Measurements from ENCODE around the gene ZNF813.
A peak's percentile ranks its signal among the peaks of the same experiment; 100 is the strongest.
"Not testable (repeated sequence)": the region's sequence is repeated elsewhere in the genome, so short reads cannot be mapped to it uniquely, and the experiment has no call there.

Gene ZNF813

GRCh38 chr19:53467485-53468262 lies at the start of gene ZNF813:
Gene ZNF813, plus strand, starts transcription at chr19:53467733. Its CDS starts 16,090 bp downstream, at chr19:53483823.
- peak; percentile 4 to 91 (median 86) for DNase-seq

DNA sequence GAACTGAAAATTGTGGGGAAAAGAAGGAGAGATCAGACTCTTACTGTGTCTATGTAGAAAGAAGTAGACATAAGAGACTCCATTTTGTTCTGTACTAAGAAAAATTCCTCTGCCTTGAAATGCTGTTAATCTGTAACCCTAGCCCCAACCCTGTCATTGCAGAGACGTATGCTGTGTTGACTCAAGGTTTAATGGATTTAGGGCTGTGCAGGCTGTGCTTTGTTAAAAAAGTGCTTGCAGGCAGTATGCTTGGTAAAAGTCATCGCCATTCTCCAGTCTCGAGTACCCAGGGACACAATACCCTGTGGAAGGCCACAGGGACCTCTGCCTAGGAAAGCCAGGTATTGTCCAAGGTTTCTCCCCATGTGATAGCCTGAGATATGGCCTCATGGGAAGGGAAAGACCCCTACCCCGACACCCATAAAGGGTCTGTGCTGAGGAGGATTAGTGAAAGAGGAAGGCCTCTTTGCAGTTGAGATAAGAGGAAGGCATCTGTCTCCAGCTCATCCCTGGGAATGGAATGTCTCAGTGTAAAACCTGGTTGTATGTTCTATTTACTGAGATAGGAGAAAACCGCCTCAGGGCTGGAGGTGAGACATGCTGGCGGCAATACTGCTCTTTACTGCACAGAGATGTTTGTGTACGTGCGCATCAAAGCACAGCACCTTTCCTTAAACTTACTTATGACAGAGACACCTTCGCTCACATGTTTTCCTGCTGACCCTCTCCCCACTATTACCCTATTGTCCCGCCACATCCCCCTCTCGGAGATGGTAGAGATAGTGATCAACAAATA lies 46.8 kb upstream of the ZNF813 start:
- not testable (repeated sequence) for DNase-seq

DNA sequence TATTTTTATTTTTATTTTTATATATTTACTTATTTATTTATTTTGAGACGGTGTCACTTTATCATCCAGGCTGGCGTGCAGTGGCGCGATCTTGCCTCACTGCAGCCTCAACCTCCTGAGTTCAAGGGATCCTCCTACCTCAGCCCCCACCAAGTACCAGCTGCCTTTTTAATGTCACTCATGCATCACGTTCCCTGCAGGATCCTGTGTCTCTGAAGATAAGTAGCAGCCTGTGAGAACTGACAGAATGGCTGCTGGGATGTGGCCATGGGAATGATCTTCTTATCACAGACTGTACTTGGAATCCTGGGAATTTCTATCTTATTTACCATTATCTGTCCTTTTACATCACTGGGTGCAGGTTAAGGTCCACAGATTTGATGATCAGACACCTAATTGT lies 45.0 kb upstream of the ZNF813 start:
- DNase-seq: no peak

GRCh38 chr19:53423074-53423473 lies 44.5 kb upstream of the ZNF813 start:
- not testable (repeated sequence) for DNase-seq

GRCh38 chr19:53423680-53424079 lies 43.9 kb upstream of the ZNF813 start:
- peak in 2 of 14 donors; percentile 0 to 15 for DNase-seq

GRCh38 chr19:53424968-53425597 lies 42.5 kb upstream of the ZNF813 start:
- DNase-seq: peak in 13 of 14 donors; percentile 10 to 70 (median 31)

DNA sequence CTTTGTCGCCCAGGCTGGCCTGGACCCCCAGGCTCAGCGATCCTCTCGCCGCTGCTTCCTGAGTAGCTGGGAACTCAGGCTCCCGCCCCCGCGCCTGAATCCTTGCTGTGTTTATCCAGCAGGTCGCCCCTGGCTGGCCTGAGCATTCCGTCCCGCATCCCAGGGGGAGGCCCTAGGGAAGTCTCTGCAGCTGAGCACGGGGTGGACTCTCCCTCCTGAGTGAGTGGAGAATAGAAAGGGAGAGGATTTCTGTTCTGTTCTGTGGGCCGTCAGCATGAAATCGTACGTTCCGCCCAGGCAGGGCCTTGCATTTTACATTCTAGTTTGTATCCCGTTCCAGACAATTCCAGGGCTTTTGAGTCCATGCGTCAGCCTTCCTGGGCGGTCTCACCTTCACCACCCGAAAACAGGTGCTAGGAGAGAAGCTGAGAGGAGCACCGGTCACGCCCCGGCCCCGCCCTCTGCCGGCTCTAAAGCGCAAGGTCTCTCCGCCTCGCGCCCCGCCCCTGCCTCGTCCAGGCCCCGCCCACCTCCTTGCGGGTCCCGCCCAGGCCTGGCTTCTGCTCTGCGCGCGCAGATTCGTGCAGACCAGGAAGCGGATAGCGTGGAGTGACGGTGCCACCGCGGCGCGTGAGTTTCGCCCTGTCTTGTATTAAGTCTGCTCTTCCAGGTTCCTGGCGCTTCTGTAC lies 36.0 kb upstream of the ZNF813 start, which contains the start of gene ZNF761:
Gene ZNF761, plus strand, starts transcription at position 586 of the 689 bp plus-strand sequence. CDS start 15,285 bp downstream, outside the sequence.
- peak; percentile 42 to 92 (median 86) for DNase-seq

- peak in 5 of 14 donors; percentile 0 to 39 (median 4) for DNase-seq
Observed at GRCh38 chr19:53432088-53432661, 35.4 kb upstream of the ZNF813 start.

DNA sequence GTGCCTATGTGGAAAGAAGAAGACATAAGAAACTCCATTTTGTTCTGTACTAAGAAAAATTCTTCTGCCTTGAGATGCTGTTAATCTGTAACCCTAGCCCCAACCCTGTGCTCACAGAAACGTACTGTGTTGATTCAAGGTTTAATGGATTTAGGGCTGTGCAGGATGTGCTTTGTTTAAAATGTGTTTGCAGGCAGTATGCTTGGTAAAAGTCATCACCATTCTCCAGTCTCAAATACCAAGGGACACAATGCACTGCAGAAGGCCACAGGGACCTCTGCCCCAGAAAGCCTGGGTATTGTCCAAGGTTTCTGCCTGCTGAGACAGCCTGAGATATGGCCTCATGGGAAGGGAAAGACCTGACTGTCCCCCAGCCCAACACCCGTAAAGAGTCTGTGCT lies 23.7 kb upstream of the ZNF813 start:
- DNase-seq: not testable (repeated sequence)

GRCh38 chr19:53447196-53447595 lies 20.3 kb upstream of the ZNF813 start:
- DNase-seq: not testable (repeated sequence)

DNA sequence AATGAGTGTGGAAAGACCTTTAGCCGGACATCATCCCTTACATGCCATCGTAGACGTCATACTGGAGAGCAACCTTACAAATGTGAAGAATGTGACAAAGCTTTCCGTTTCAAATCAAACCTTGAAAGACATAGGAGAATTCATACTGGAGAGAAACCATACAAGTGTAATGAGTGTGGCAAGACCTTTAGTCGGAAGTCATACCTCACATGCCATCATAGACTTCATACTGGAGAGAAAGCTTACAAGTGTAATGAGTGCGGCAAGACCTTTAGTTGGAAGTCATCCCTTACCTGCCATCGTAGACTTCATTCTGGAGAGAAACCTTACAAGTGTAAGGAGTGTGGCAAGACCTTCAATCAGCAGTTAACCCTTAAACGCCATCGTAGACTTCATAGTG lies 11.7 kb upstream of the ZNF813 start:
- DNase-seq: no peak

DNA sequence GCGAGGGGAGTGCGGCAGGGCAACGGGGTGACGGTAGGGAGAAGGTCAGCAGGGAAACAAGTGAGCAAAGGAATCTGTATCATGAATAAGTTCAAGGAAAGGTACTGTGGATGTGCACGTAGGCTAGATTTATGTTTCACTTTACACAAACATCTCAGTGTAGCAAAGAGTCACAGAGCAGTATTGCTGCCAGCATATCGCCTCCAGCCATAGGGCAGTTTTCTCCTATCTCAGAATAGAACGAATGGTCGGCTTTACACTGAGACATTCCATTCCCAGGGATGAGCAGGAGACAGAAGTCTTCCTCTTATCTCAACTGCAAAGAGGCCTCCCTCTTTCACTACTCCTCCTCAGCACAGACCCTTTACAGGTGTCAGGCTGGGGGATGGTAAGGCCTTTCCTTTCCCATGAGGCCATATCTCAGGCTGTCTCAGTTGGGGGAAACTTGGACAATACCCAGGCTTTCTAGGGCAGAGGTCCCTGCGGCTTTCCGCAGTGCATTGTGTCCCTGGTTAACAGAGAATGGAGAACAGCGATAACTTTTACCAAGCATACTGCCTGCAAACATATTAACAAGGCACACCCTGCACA lies 7.3 kb upstream of the ZNF813 start:
- not testable (repeated sequence) for DNase-seq

DNA sequence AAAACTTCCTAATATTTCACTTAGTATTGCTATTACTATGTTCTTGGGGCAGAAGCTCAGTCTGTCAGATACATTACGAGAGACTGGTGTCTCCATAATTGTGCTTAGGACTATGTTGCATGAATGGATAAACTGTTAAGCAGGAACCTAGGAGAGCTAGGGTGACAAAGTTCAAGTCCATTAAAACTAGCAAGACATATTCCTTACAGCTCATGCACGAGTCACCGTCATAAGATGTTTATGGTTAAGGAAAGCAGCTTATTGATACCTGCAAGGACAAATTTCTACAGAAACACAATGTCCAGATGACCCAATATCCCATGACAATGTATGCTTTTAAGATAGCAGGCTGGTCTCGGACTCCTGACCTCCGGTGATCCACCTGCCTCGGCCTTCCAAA lies 5.7 kb upstream of the ZNF813 start:
- DNase-seq: no peak

- DNase-seq: peak in 2 of 14 donors; percentile 41 to 58
Observed at GRCh38 chr19:53462861-53463260, 4.7 kb upstream of the ZNF813 start.

GRCh38 chr19:53463263-53463662 lies 4.3 kb upstream of the ZNF813 start:
- peak in 13 of 14 donors; percentile 10 to 87 (median 62) for DNase-seq

DNA sequence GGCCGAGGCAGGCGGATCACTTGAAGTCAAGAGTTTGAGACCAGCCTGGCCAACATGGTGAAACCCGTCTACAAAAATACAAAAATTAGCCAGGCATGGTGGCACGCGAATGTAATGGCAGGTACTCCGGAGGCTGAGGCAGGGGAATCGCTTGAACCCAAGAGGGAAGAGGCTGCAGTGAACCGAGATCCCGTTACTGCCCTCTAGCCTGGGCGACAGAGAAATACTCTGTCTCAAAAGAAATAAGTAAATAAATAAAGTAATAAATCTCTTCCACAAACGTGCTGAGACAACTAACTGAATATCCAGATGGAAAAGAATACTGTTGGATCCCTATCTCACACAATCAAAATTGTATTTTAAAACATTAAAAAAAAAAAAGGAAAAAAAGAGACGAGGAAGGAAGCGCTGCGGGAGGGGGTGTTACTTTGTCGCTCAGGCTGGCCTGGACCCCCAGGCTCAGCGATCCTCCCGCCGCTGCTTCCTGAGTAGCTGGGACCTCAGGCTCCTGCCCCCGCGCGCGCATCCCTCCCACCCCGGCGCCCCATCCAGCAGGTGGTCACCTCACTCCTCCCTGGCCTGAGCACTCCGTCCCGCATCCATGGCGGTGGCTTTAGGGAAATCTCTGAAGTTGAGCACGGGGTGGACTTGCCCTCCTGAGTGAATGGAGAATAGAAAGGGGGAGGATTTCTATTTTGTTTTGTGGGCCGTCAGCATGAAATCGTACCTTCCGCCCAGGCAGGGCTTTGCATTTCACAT lies 628 bp upstream of the ZNF813 start:
- DNase-seq: no peak

DNA sequence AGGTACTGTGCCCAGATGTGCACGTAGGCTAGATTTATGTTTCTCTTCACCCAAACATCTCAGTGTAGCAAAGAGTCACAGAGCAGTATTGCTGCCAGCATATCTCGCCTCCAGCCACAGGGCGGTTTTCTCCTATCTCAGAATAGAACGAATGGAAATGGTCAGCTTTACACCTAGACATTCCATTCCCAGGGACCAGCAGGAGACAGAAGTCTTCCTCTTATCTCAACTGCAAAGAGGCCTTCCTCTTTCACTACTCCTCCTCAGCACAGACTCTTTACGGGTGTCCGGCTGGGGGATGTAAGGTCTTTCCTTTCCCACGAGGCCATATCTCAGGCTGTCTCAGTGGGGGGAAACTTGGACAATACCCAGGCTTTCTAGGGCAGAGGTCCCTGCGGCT lies 1.1 kb downstream of the ZNF813 start:
- not testable (repeated sequence) for DNase-seq

- no peak for DNase-seq
Observed at GRCh38 chr19:53471916-53472315, 4.4 kb downstream of the ZNF813 start.

DNA sequence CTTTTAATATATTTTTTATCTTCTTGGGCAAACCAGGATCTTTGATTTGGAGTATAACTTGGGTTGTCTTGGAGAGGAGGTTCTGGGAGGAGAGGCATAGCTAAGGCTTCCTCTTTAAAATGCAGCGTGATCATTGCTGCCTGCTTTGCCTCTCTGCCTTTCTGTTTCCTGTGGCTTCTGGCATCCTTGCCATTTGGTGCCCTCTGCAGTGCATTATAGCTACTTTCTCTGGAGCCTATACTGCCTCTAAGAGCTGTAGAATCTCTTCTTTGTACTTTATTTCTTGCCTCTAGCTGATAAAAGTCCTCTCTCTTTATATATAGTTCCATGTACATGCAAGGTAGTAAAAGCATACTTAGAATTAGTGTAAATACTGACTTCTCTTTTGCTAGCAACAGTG lies 7.3 kb downstream of the ZNF813 start:
- DNase-seq: not testable (repeated sequence)

- not testable (repeated sequence) for DNase-seq
Observed at GRCh38 chr19:53475470-53475869, 7.9 kb downstream of the ZNF813 start.

GRCh38 chr19:53483751-53484150 lies 16.2 kb downstream of the ZNF813 start:
- not testable (repeated sequence) for DNase-seq

Data from C1 segment of cervical spinal cord (tissue), 14 donors.